Smooth muscle cell (in vitro differentiated cells): ENCODE data around the gene IL21. TPM values are rescaled to one million over a fixed set of nuclear protein-coding genes. Genes with fewer than 3 reads are reported as not detected.
A peak's percentile ranks its signal among the peaks of the same experiment; 100 is the strongest.
"Not testable (repeated sequence)": the region's sequence is repeated elsewhere in the genome, so short reads cannot be mapped to it uniquely, and the experiment has no call there.

Experiments
- DNase-seq: peaks from one replicate; lab custom pipeline; 2025; ENCODE audit not compliant: unreplicated experiment; lab: John Stamatoyannopoulos, UW
- H2AFZ ChIP-seq: fragments of 200-600 bp; sonication (generic); 2 replicates; pipeline ENCODE4 v1.6.0; 2016; ENCODE audit warnings: antibody characterized with exemption, low read depth, mild to moderate bottlenecking
- H3F3A ChIP-seq: fragments of 200-600 bp; sonication (generic); 2 replicates; pipeline ENCODE4 v1.6.0; 2017; ENCODE audit warnings: antibody characterized with exemption, low read depth
- H3K27ac ChIP-seq: fragments of 200-600 bp; sonication (generic); 2 replicates; pipeline ENCODE4 v1.5.1; 2016; ENCODE audit warnings: low read depth, mild to moderate bottlenecking
- H3K27me3 ChIP-seq: fragments of 200-600 bp; sonication (generic); 2 replicates; pipeline ENCODE4 v1.6.1; 2016; ENCODE audit warnings: low read depth, mild to moderate bottlenecking
- H3K36me3 ChIP-seq: fragments of 200-600 bp; sonication (generic); 2 replicates; pipeline ENCODE4 v1.5.1; 2016; ENCODE audit warnings: low read depth
- H3K4me1 ChIP-seq: fragments of 200-600 bp; sonication (generic); 2 replicates; pipeline ENCODE4 v1.5.1; 2016; ENCODE audit warnings: low read depth
- H3K4me2 ChIP-seq: fragments of 200-600 bp; sonication (generic); 2 replicates; pipeline ENCODE4 v1.6.0; 2016; ENCODE audit warnings: mild to moderate bottlenecking
- H3K4me3 ChIP-seq: fragments of 200-600 bp; sonication (generic); 2 replicates; pipeline ENCODE4 v1.5.1; 2016; ENCODE audit warnings: mild to moderate bottlenecking
- H3K79me2 ChIP-seq: fragments of 200-600 bp; sonication (generic); 2 replicates; pipeline ENCODE4 v1.6.0; 2016; ENCODE audit warnings: low read depth, mild to moderate bottlenecking
- H3K9ac ChIP-seq: fragments of 200-600 bp; sonication (generic); 2 replicates; pipeline ENCODE4 v1.6.0; 2016; ENCODE audit warnings: low read depth
- H3K9me3 ChIP-seq: fragments of 200-600 bp; sonication (generic); replicated peaks from 2 replicates; pipeline ENCODE4 v1.5.1; 2016; ENCODE audit warnings: low read depth
- H4K20me1 ChIP-seq: fragments of 200-600 bp; sonication (generic); 2 replicates; pipeline ENCODE4 v1.6.0; 2016; ENCODE audit warnings: low read depth
- CTCF ChIP-seq: fragments of 200-600 bp; sonication (generic); IDR thresholded peaks from 2 replicates; pipeline ENCODE4 v1.5.1; 2017; ENCODE audit warnings: borderline replicate concordance, mild to moderate bottlenecking, antibody characterized with exemption; ENCODE audit not compliant: insufficient read depth, poor library complexity, severe bottlenecking
- WGBS: methylation state at CpG from one replicate; pipeline ENCODE4 v1.1.7; 2016; ENCODE audit warnings: low lambda C conversion rate; 5-methylcytosine and 5-hydroxymethylcytosine counted together
- polyA plus RNA-seq: library from polyadenylated mRNA; unstranded; fragments of >200 nt; fragmentation: Nextera tagmentation; extraction: Ambion mirVana; gene quantifications from 2 replicates; pipeline ENCODE4 v1.2.1, GENCODE V29; 2016
- total RNA-seq: library from RNA; depleted of rRNA; stranded (reverse); fragments of >200 nt; gene quantifications from 2 replicates; pipeline ENCODE4 v1.2.3, GENCODE V29; 2014

Gene IL21
- total and polyA plus RNA-seq, 2 experiments from 2014 or later: not detected

- peak; percentile 50 for TF ChIP-seq CTCF
- H3K4me1 ChIP-seq: no peaks in the 10 kb centered on the region
- peak overlapping the region; percentile 34 for H2AFZ ChIP-seq
- H3F3A ChIP-seq: peaks cover 7% of the 10 kb centered on the region
- no peaks in the 10 kb centered on the region for H3K79me2 ChIP-seq
- WGBS: 24% methylated on average over 9 of the region's 9 CpGs
- no peak overlapping the region for H3K4me3 ChIP-seq
- no peaks in the 10 kb centered on the region for H4K20me1 ChIP-seq
- H3K36me3 ChIP-seq: no peaks in the 10 kb centered on the region
- H3K4me2 ChIP-seq: peak overlapping the region; percentile 65
- peak overlapping the region; percentile 68 for H3K27ac ChIP-seq
- H3K9ac ChIP-seq: no peak overlapping the region
- no peak for DNase-seq
- no peaks in the 10 kb centered on the region for H3K9me3 ChIP-seq
- no peaks in the 10 kb centered on the region for H3K27me3 ChIP-seq
These were observed 42.8 kb downstream of the IL21 start for GRCh38 chr4:122577808-122578781.

GRCh38 chr4:122577189-122577553 is 43.7 kb downstream of the IL21 start:
- Histone ChIP-seq H3K36me3 (no peaks in the 10 kb centered on the region), H3F3A (peaks cover 7% of the 10 kb centered on the region), H3K4me1 (no peaks in the 10 kb centered on the region), H3K27me3 (no peaks in the 10 kb centered on the region), H3K4me3 (no peak overlapping the region), H4K20me1 (no peaks in the 10 kb centered on the region), H3K79me2 (no peaks in the 10 kb centered on the region), H3K27ac (no peak overlapping the region), H3K9me3 (no peaks in the 10 kb centered on the region), H3K4me2 (no peak overlapping the region), H2AFZ (no peak overlapping the region), H3K9ac (no peak overlapping the region)
- no peak for TF ChIP-seq CTCF
- no peak for DNase-seq
- 49% methylated on average over 2 of the region's 2 CpGs for WGBS

GRCh38 chr4:122576261-122577188 is 44.3 kb downstream of the IL21 start:
- Histone ChIP-seq H3K9me3 (no peaks in the 10 kb centered on the region), H3K4me1 (no peaks in the 10 kb centered on the region), H3K4me2 (no peak overlapping the region), H3K9ac (no peak overlapping the region), H3K27me3 (no peaks in the 10 kb centered on the region), H3F3A (peaks cover 7% of the 10 kb centered on the region), H2AFZ (peak overlapping the region; percentile 60), H3K79me2 (no peaks in the 10 kb centered on the region), H3K4me3 (no peak overlapping the region), H4K20me1 (no peaks in the 10 kb centered on the region), H3K36me3 (no peaks in the 10 kb centered on the region), H3K27ac (no peak overlapping the region)
- no peak for DNase-seq
- TF ChIP-seq CTCF: peak; percentile 61
- WGBS: 57% methylated on average over 5 of the region's 5 CpGs

GRCh38 chr4:122574347-122574746 is 46.5 kb downstream of the IL21 start:
- H3F3A ChIP-seq, H3K79me2 ChIP-seq, H3K36me3 ChIP-seq, H3K9ac ChIP-seq, H3K27ac ChIP-seq, H3K4me3 ChIP-seq, DNase-seq, H3K27me3 ChIP-seq, H3K4me1 ChIP-seq, H4K20me1 ChIP-seq, H2AFZ ChIP-seq, H3K4me2 ChIP-seq, H3K9me3 ChIP-seq: not testable (repeated sequence)
- WGBS: 95% methylated on average over 10 of the region's 10 CpGs
